Occipital lobe (tissue), 2 donors: Measurements from ENCODE around the gene OR51F2. TPM values are rescaled to one million over a fixed set of nuclear protein-coding genes. Genes with fewer than 3 reads are reported as not detected.
"Not testable (repeated sequence)": the region's sequence is repeated elsewhere in the genome, so short reads cannot be mapped to it uniquely, and the experiment has no call there.

ENCODE experiments used
- DNase-seq: peaks from one replicate; lab custom pipeline; 2025; lab: John Stamatoyannopoulos, UW
- total RNA-seq: library from RNA; depleted of rRNA; stranded (reverse); fragments of >200 nt; gene quantifications from one replicate; pipeline ENCODE4 v1.2.3, GENCODE V29; 2014

The OR51F2 gene, protein sequence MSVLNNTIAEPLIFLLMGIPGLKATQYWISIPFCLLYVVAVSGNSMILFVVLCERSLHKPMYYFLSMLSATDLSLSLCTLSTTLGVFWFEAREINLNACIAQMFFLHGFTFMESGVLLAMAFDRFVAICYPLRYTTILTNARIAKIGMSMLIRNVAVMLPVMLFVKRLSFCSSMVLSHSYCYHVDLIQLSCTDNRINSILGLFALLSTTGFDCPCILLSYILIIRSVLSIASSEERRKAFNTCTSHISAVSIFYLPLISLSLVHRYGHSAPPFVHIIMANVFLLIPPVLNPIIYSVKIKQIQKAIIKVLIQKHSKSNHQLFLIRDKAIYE
- not detected for total RNA-seq

DNA sequence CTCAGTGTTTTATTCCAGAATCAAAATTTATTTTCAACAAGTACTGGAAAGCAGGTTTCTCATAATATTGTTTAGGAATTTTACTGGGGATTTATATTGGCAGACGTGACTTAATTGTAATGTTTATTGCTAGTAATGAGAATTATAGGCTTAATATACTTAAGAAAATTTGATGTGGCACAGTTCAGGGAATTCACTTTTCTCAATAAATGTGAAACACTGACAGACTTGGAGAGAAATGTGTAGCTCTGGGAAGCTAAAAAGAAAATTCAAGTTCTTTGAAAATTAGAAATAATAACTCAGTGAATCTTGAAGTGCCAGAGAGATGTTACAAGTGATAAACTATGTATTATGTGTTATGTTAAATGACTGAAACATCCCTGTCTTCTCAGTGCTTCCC, at the start of gene OR51F2:
Gene OR51F2, plus strand, starts transcription at position 301 of the 400 bp plus-strand sequence. CDS start 101 bp downstream, outside the sequence.
- no peak for DNase-seq

DNA sequence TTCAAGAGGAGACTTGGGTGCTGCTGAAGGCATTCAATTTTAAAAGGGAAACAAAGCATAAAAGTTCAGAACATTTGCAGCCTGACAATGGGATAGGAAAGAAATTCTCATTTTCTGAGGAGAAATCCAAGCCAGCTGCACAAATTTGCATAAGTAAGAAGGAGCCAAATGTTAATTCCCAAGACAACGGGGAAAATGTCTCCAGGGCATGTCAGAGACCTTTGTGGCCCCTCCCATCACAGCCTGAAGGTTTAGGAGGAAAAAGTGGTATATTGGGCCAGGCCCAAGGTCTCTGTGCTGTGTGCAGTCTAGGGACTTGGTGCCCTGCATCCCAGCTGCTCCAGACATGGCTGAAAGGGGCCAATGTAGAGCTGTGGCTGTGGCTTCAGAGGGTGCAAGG, 38.7 kb upstream of the OR51F2 start:
- no peak for DNase-seq

- no peak for DNase-seq
These were observed 23.9 kb upstream of the OR51F2 start for GRCh38 chr11:4797206-4797605.

DNA sequence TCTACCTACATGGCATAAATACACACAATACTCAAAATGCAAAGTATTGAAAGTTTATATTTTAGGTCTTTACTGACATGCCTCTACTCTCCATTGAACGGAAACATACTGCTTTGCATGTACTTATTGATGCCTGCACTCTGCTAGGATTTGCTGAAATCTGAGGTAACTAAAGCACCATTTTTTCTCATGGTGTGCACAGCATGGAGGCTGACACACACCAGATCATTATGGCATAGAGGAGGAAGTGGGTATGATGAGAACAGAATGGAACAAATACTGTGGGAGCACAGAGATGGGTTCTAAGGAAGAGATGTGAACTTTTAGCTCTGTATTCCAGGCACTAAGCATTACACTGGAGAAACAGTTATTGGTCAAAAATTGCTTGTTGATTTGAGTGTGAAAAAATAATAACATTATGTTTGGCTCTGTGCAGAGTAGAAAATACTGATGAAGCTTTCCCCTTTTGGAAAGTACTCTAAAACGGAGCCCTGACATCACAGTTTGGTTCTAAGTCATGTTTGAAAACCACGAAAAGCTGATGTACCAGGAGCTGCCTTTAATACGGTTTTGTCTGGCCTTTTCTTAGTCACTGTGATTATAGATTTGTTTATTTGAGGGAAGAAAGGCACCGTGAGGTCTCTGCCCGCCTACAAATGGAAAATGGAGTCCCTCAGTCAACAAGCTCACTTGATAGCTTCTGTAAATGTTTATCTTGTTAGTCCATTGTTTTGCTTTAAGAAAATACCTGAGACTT, 22.5 kb upstream of the OR51F2 start:
- no peak for DNase-seq

DNA sequence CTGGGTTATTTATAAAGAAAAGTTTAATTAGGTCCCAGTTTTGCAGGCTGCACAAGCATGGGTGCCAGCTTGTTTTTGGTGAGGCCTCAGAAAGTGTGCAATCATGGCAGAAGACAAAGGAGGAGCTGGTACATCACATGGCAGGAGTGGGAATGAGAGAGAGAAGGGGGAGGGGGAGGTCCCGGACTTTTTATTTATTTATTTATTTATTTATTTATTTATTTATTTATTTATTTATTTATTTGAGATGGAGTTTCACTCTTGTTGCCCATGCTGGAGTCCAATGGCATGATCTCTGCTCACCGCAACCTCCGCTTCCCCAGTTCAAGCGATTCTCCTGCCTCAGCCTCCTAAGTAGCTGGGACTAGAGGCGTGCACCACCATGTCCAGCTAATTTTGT, 19.8 kb upstream of the OR51F2 start:
- not testable (repeated sequence) for DNase-seq

DNA sequence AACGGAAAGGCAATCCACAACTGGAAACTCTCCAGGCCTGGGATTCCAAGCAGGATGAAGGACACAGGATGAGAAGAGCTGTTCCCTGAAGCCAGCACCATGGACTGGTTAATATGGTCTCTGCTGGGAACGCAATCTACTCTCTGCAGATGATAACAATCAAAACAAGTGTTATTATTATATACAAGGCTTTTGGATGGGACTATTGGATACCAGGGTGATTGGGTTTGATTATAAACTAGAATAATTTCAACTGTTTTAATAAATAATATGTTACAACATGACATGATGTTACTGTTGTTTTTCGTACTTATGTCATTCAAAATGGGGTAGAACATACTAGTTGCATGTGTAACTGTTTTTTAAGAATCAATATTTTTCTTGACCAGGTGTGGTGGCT, 16.8 kb upstream of the OR51F2 start, which contains the start of gene OR52R1:
Gene OR52R1, minus strand, starts transcription at position 101 of the 400 bp plus-strand sequence. Its CDS starts 0 bp downstream, at position 101.
- no peak for DNase-seq

- no peak for DNase-seq
These were observed 12.6 kb upstream of the OR51F2 start for GRCh38 chr11:4808476-4808875.

DNA sequence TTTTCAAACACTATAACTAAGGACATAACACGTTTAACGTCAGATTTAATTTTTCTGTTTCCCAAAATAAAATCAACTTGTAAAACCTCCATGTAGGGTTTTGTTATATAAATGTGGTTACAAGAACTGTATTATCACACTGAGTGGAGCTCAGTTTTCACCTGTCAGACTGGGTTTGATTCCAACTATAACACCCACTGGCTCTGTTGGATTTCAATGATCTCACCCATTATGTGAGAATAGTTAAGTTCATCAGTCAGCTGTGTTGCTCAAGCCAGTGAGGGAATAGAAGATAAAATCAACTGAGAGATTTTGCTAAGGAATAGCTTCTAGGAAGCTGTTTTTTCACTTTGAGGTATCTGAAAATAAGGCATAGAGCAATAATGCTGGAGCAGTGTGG, 11.9 kb upstream of the OR51F2 start:
- no peak for DNase-seq

GRCh38 chr11:4825132-4825531, 4.0 kb downstream of the OR51F2 start:
- DNase-seq, result no peak

GRCh38 chr11:4826425-4826824, 5.3 kb downstream of the OR51F2 start:
- DNase-seq, result no peak

- no peak for DNase-seq
These were observed 9.2 kb downstream of the OR51F2 start for GRCh38 chr11:4830346-4830745.

DNA sequence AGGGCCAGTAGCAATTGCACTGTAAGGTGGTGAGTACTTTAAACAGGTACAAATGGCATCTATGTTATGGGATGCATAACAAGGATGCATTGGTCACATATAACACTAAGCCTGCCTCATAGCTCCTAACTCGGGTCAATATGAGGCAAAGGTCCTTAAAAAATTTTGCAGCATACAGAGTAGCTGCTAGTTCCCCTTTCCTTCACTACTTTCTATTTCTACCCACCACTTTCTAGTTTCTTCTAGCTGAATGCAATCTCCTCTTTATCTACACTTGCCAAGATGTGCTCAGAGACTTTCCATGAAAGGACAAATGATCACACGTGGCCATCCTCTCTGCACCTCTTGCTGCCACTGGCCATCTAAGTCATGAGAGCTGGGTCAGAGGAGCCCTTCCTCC, 9.8 kb downstream of the OR51F2 start:
- DNase-seq, result no peak

- no peak for DNase-seq
These were observed 18.9 kb downstream of the OR51F2 start for GRCh38 chr11:4839851-4840549.

GRCh38 chr11:4848908-4849532, 27.9 kb downstream of the OR51F2 start, which contains the start of gene OR51S1:
OR51S1 (minus strand) TSS chr11:4849208; CDS start chr11:4849208, 0 bp downstream.
- DNase-seq, result no peak

DNA sequence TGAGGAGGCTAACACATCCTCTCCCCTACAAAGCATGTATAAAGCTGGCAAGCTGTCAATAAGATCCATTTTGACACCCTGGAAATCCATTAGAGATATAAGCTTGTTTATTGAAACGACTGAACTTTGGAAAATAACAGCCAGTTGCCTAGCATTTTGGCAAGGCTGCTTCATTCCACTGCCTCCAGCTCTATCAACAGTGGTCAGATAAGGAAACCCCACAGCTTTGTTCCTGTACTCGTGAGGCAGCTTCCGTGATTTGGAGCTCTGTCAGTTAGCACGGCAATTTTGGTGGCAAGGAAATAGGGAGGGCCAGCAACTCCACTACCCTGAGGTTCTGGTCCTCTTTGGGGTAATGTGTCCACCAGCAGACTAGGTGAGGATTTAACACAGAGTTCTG, 29.9 kb downstream of the OR51F2 start:
- no peak for DNase-seq

DNA sequence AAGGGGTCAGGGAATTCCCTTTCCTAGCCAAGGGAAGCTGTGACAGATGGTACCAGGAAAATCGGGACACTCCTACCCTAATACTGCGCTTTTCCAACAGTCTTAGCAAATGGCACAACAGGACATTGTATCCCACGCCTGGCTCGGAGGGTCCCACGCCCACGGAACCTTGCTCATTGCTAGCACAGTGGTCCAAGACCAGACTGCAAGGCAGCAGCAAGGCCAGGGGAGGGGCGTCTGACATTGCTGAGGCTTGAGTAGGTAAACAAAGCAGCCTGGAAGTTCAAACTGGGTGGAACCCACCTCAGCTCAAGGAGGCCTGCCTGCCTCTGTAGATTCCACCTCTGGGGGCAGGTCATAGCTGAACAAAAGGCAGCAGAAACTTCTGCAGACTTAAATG, 33.2 kb downstream of the OR51F2 start:
- DNase-seq, result not testable (repeated sequence)

GRCh38 chr11:4862447-4863236, 41.5 kb downstream of the OR51F2 start:
- DNase-seq, result no peak

- no peak for DNase-seq
These were observed 42.8 kb downstream of the OR51F2 start for GRCh38 chr11:4863876-4864275.

- DNase-seq, result no peak
These were observed 44.7 kb downstream of the OR51F2 start for GRCh38 chr11:4865855-4866254.
